Spleen (tissue), 11 donors: ENCODE data around the gene WDR4. TPM values are rescaled to one million over a fixed set of nuclear protein-coding genes. Genes with fewer than 3 reads are reported as not detected.

Experiments used
- DNase-seq: peaks from one replicate; pipeline ENCODE4 v3.0.0-alpha.2; 2020
- H3K27ac ChIP-seq, 8 donors: fragments of 200-600 bp; sonication (generic) in 7 of 8; 1 replicate in 4 of 8; 2 replicates in 4 of 8; pipeline versions ENCODE4 v1.5.0 to v1.8.0; 2016 to 2021; ENCODE audit warnings: inconsistent platforms in 4 of 8, mild to moderate bottlenecking in 4 of 8, moderate library complexity in 1 of 8
- H3K27me3 ChIP-seq, 7 donors: fragments of 200-600 bp; sonication (generic) in 6 of 7; replicated peaks in 1 of 7; 1 replicate in 4 of 7; 2 replicates in 3 of 7; pipeline versions ENCODE4 v1.5.0 to v1.8.0; 2016 to 2021; ENCODE audit warnings: inconsistent platforms in 3 of 7, mild to moderate bottlenecking in 1 of 7
- H3K36me3 ChIP-seq, 6 donors: fragments of 200-600 bp; sonication (generic) in 5 of 6; 1 replicate in 4 of 6; 2 replicates in 2 of 6; pipeline versions ENCODE4 v1.5.0 to v1.8.0; 2016 to 2021; ENCODE audit warnings: inconsistent platforms in 2 of 6
- H3K4me1 ChIP-seq, 6 donors: fragments of 200-600 bp; sonication (generic) in 5 of 6; 1 replicate in 3 of 6; 2 replicates in 3 of 6; pipeline versions ENCODE4 v1.5.0 to v1.8.0; 2016 to 2021; ENCODE audit warnings: inconsistent platforms in 3 of 6
- H3K4me3 ChIP-seq, 8 donors: fragments of 200-600 bp; sonication (generic) in 7 of 8; 1 replicate in 4 of 8; 2 replicates in 4 of 8; pipeline versions ENCODE4 v1.5.0 to v1.8.0; 2016 to 2021; ENCODE audit warnings: inconsistent platforms in 4 of 8, mild to moderate bottlenecking in 4 of 8, moderate library complexity in 2 of 8
- H3K9me3 ChIP-seq, 8 donors: fragments of 200-600 bp; sonication (generic) in 7 of 8; 1 replicate in 4 of 8; 2 replicates in 4 of 8; pipeline versions ENCODE4 v1.5.0 to v1.8.0; 2016 to 2021; ENCODE audit warnings: inconsistent platforms in 4 of 8
- POLR2A ChIP-seq, 3 donors: fragments of 450-650 bp; IDR thresholded peaks; one replicate each; pipeline ENCODE4 v1.5.1; 2017; ENCODE audit warnings: antibody characterized with exemption in 3 of 3, mild to moderate bottlenecking in 1 of 3
- POLR2AphosphoS5 ChIP-seq, 3 donors: sonication (generic); formaldehyde crosslinking; IDR thresholded peaks; one replicate each; pipeline ENCODE4 v1.5.1; 2017; ENCODE audit warnings: antibody characterized with exemption in 3 of 3
- WGBS, 5 donors: extraction: QIAGEN DNeasy Blood & Tissue Kit in 3 of 5; methylation state at CpG; one replicate each; pipeline versions ENCODE4 v1.1.5 to v1.1.7; 2013 to 2018; 5-methylcytosine and 5-hydroxymethylcytosine counted together
- intact Hi-C: fragments of 100-400 bp; cut with DNase I; formaldehyde crosslinking; loops from one replicate; pipeline ENCODE4 v1.15.0; 2023; ENCODE audit warnings: low total_unique reads
- polyA plus RNA-seq, 3 donors: library from polyadenylated mRNA; stranded (reverse); fragments of 200-250 nt; gene quantifications; one replicate each; pipeline ENCODE4 v1.2.1, GENCODE V29; 2013
- total RNA-seq, 7 donors: library from RNA; depleted of rRNA in 3 of 7; stranded (reverse); fragments of >200 nt in 3 of 7; fragmentation: NEBNext Ultra II Directional in 4 of 7; extraction: Animal tissue kit (Norgen Biotek cat#: 25700) in 4 of 7; gene quantifications; one replicate each; pipeline versions ENCODE4 v1.1.0 to v1.2.1, GENCODE V29; 2016 to 2021
- TF ChIP-seq, protein P1 (sequence below), 11 experiments: fragments of 200-600 bp in 7 of 11; fragments of 450-650 bp in 4 of 11; sonication (generic) in 4 of 11; IDR thresholded peaks in 8 of 11; conservative IDR thresholded peaks in 3 of 11; 1 replicate in 7 of 11; 2 replicates in 4 of 11; pipeline versions ENCODE4 v1.4.0 to v1.8.0; 2016 to 2021; ENCODE audit warnings: antibody characterized with exemption in 11 of 11, inconsistent platforms in 4 of 11, mild to moderate bottlenecking in 1 of 11
- donor health status: healthy with polysubstance abuse.
- donor health status: DM: no; HTN: no; CAD: no; lungs with moderate emphysema.
- donor health status: DM: no; HTN: no; CAD: no.
- donor health status: Bipolar disorder and iron deficiency.
- donor health status: healthy.
- donor health status: DM: no; HTN: no; CAD: no.
- donor health status: DM: yes; HTN: yes; CAD: no.

WDR4 gene
- total and polyA plus RNA-seq, 10 donors, result 6.1 to 31.3 (median 18.5) TPM

DNA sequence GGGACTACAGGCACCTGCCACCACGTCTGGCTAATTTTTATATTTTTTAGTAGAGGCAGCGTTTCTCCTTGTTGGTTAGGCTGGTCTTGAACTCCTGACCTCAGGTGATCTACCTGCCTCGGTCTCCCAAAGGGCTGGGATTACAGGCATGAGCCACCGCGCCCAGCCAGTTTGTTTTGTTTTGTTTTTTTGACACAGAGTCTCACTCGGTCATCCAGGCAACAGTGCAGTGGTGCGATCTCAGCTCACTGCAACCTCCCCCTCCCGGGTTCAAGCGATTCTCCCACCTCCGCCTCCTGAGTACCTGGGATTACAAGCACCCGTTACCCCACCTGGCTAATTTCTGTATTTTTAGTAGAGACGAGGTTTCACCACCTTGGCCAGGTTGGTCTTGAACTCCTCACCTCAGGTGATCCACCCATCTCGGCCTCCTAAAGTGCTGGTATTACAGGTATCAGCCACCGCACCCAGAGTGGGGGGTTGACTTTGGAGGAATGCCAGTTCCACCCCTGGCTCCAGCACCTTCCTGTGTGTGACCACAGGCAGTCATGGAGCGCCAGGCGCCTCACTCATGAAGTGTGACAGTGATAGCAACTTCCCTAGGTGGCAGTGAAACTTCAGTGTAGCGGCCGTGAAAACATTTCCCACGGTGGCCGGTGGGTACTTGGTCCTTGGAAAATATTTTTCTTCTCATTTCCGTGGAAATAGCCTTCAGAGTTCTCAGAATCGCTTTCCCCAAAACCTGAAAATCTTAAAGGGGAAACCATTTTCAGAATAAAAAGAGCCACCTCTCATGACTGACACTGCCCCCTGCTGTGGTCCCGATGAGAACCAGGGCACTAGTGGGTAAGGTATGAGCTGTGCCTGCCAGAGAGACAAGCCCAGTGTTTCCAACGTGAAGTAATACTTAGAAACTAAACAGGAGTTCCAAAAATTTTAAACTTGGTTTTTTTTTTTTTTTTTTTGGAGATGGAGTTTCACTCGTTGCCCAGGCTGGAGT, 48.6 kb downstream of the WDR4 start:
- Histone ChIP-seq H3K27ac (no peak overlapping the region), H3K4me1 (peaks cover 0 to 33% (median 19%) of the 10 kb centered on the region in 6 donors), H3K36me3 (no peaks in the 10 kb centered on the region), H3K27me3 (peaks cover 0 to 72% (median 8%) of the 10 kb centered on the region in 7 donors), H3K9me3 (no peaks in the 10 kb centered on the region), H3K4me3 (no peak overlapping the region)
- intact Hi-C loops, result no loop called here
- TF ChIP-seq, protein P1, sequence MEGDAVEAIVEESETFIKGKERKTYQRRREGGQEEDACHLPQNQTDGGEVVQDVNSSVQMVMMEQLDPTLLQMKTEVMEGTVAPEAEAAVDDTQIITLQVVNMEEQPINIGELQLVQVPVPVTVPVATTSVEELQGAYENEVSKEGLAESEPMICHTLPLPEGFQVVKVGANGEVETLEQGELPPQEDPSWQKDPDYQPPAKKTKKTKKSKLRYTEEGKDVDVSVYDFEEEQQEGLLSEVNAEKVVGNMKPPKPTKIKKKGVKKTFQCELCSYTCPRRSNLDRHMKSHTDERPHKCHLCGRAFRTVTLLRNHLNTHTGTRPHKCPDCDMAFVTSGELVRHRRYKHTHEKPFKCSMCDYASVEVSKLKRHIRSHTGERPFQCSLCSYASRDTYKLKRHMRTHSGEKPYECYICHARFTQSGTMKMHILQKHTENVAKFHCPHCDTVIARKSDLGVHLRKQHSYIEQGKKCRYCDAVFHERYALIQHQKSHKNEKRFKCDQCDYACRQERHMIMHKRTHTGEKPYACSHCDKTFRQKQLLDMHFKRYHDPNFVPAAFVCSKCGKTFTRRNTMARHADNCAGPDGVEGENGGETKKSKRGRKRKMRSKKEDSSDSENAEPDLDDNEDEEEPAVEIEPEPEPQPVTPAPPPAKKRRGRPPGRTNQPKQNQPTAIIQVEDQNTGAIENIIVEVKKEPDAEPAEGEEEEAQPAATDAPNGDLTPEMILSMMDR (IDR thresholded peaks at IDR 0.05 in 8 of 11, conservative IDR thresholded peaks at IDR 0.05 in 3 of 11), result peak in 2 of 11 experiments; percentile 19 to 27
- peak in 1 of 3 donors; percentile 25 for TF ChIP-seq POLR2AphosphoS5 (IDR thresholded peaks at IDR 0.05)
- TF ChIP-seq POLR2A (IDR thresholded peaks at IDR 0.05), result no peak
- 47 to 54% (median 48%) methylated on average over 25 of the region's 25 CpGs for WGBS, 5 donors
- peak; percentile 69 for DNase-seq

- peaks cover 0 to 72% (median 8%) of the 10 kb centered on the region in 7 donors for H3K27me3 ChIP-seq
- H3K27ac ChIP-seq, result no peak overlapping the region
- intact Hi-C loops, result no loop called here
- DNase-seq, result peak; percentile 31
- no peaks in the 10 kb centered on the region for H3K36me3 ChIP-seq
- no peak for TF ChIP-seq POLR2AphosphoS5 (IDR thresholded peaks at IDR 0.05)
- no peak for TF ChIP-seq POLR2A (IDR thresholded peaks at IDR 0.05)
- TF ChIP-seq, protein P1 (IDR thresholded peaks at IDR 0.05 in 8 of 11, conservative IDR thresholded peaks at IDR 0.05 in 3 of 11), result no peak
- H3K9me3 ChIP-seq, result no peaks in the 10 kb centered on the region
- 90 to 93% (median 90%) methylated on average over 4 of the region's 4 CpGs for WGBS, 5 donors
- peaks cover 0 to 33% (median 19%) of the 10 kb centered on the region in 6 donors for H3K4me1 ChIP-seq
- no peak overlapping the region for H3K4me3 ChIP-seq
Measured at GRCh38 chr21:42829954-42830353, 49.4 kb downstream of the WDR4 start.

DNA sequence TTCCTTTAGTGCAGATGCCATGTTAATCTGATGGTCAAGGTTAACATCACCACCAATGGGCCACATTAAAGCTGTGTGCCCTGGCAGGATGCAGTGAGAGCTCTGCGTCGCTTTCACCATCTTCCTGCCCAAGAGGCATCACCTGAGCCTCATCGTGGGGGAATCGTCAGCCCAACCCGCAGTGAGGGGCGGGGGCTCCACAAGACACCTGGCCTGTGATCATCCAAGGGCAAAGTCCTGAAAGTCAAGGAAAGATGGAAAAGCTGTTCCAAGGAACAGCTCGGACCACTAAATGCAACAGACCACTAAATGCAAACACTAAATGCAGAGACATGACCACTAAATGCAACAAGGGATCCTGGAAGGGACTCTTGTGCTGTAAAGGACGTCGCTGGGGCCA, 49.9 kb downstream of the WDR4 start:
- Histone ChIP-seq H3K36me3 (no peaks in the 10 kb centered on the region), H3K4me3 (no peak overlapping the region), H3K27ac (no peak overlapping the region), H3K4me1 (peaks cover 0 to 33% (median 19%) of the 10 kb centered on the region in 6 donors), H3K27me3 (peaks cover 0 to 72% (median 8%) of the 10 kb centered on the region in 7 donors), H3K9me3 (no peaks in the 10 kb centered on the region)
- DNase-seq, result peak; percentile 29
- intact Hi-C loops, result no loop called here
- TF ChIP-seq POLR2AphosphoS5 (IDR thresholded peaks at IDR 0.05) (no peak), POLR2A (IDR thresholded peaks at IDR 0.05) (no peak)
- TF ChIP-seq, protein P1 (IDR thresholded peaks at IDR 0.05 in 8 of 11, conservative IDR thresholded peaks at IDR 0.05 in 3 of 11), result no peak
- WGBS, 5 donors, result 74 to 91% (median 89%) methylated on average over 9 of the region's 9 CpGs

DNA sequence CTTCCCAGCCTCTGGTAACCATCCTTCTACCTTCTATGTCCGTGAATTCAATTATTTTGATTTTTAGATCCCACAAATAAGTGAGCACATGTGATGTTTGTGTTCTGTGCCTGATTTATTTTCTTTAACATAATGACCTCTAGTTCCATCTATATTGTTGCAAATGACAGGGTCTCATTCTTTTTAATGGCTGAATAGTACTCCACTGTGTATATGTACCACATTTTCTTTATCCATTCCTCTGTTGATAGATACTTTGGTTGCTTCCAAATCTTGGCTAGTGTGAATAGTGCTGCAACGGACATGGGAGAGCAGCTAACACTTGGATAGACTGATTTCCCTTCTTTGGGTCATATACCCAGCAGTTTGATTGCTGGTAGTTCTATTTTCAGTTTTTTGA, 51.8 kb downstream of the WDR4 start:
- Histone ChIP-seq H3K36me3 (no peaks in the 10 kb centered on the region), H3K27ac (no peak overlapping the region), H3K27me3 (peaks cover 0 to 63% (median 8%) of the 10 kb centered on the region in 7 donors), H3K4me1 (peaks cover 0 to 21% (median 10%) of the 10 kb centered on the region in 6 donors), H3K9me3 (no peaks in the 10 kb centered on the region), H3K4me3 (no peak overlapping the region)
- TF ChIP-seq, protein P1 (IDR thresholded peaks at IDR 0.05 in 8 of 11, conservative IDR thresholded peaks at IDR 0.05 in 3 of 11), result no peak
- TF ChIP-seq POLR2AphosphoS5 (IDR thresholded peaks at IDR 0.05) (no peak), POLR2A (IDR thresholded peaks at IDR 0.05) (no peak)
- 72 to 83% (median 79%) methylated on average over 2 of the region's 2 CpGs for WGBS, 5 donors
- DNase-seq, result no peak
- intact Hi-C loops, result no loop called here
